GM21367 (cell line): ENCODE measurements around the gene XYLB.

Source experiments
- ATAC-seq: cut with Tn5 transposase; IDR thresholded peaks from one replicate; pipeline ENCODE4 v1.9.1; 2021; ENCODE audit not compliant: unreplicated experiment

The XYLB gene

GRCh38 chr3:38453075-38453912 is 106.7 kb downstream of the XYLB start, which contains the start of gene ACVR2B:
Gene ACVR2B (plus strand): TSS chr3:38453890. CDS start chr3:38454323, 433 bp downstream.
- ATAC-seq = peak; percentile 51

GRCh38 chr3:38453913-38454177 is 107.3 kb downstream of the XYLB start:
- peak; percentile 8 for ATAC-seq

- peak; percentile 33 for ATAC-seq
These were observed 107.7 kb downstream of the XYLB start for GRCh38 chr3:38454178-38454883.

DNA sequence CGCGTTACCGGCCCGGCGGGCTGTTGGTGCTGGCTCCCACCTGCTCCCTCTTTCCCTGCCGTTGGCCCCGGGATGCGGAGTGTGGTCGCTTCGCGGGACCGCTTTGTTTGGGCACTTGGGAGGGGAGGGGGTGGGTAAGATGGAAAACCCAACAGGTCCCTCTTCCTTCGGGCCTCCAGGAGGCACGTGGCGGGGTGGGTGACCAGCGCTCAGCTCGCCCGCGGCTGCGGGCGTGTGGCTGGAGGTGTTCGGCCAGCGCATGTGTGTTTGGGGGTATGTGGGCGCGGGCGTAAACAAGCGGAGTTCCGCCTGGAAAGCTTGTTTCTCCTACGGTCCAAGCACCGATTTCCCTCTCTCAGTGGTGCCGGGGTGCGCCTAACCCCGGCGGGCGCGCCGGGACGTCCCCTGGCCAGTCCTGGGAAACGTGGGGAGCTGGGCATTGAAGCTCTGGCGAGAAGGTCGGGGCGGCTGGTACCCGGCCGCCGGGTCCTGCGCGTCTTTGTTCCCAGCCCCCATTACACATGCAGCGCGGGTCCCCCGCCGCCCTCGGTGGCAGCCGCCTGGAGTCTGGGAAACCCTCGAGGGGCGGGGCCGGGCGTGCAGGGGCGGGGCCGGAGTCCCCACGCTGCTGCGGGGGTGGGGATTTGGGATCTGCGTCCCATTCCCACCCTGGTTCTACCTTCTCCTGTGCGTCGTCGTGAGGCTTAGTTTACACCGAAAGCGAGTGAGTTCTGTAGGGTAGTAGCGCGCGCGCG is 108.5 kb downstream of the XYLB start:
- peak; percentile 5 for ATAC-seq

DNA sequence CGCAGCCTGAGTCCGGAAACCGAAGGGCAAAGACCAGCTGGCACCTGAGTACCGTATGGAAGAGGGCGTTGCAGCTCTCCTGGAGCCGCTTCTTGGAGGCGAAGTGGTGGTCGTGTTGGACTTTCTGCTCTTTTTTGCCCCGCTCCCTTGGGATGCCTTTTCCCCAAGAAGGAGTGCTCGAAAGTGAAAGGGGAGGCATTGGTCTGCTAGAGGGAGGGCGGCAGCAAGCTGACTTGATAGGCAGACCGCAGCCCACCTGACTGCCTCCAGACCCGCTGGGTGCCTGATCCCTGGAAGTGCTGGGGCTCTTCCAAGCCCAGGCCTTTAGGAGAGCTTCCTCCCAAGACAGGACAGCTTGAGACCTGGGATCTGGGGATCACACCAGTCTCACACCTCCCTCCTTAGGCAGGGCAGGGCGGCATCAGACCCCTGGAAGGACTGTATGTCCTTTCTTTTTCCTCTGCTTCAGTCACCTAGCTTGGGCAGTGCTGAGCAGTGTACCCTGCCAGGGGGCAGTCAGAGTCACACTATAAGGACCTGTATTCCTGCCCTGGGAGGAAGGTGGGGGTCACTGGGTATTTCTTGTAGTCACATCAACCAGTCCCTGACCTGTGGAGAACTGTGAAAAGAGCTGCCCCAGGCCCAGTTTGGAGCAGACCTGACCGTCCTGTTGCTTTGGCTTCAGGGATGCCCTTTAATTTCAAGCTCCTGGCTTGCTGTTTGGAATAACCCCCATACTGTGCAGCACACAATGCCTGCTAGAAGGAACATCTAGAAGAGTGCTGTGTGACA is 109.2 kb downstream of the XYLB start:
- no peak for ATAC-seq

GRCh38 chr3:38457111-38458003 is 110.8 kb downstream of the XYLB start:
- no peak for ATAC-seq

DNA sequence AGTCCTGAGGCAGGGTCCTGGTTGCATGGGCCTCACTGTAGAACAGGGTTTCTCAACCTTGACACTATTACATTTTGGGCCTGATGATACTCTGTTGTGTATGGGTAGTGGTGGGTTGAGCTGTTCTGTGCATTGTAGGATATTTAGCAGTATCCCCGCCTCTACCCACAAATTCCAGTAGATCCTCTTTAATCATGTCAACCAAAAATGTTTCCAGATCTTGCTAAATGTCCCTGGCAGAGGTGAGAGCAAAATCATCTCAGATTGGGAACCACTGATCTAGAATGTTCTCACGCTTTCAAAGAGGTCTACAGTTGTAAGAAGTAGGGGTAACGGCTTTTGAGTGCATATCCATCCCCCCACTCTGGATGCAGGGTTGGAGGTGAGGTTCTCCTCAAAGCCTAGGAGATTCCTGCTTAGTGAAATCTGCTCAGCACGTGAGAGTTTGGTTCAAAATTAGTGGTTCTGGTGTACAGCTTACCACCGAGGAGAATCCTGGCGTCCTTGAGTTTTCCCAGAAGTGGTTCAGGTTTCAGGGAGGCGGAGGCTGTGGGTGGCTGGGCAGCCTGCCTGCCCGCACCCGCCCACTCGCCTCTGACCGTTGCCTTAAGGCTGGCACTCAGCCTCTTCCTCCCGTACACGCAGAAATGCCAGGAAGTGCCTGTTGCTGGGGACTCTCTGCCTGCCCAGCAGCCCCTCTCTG is 112.4 kb downstream of the XYLB start:
- ATAC-seq = no peak

- ATAC-seq = no peak
These were observed 113.0 kb downstream of the XYLB start for GRCh38 chr3:38459499-38460048.

DNA sequence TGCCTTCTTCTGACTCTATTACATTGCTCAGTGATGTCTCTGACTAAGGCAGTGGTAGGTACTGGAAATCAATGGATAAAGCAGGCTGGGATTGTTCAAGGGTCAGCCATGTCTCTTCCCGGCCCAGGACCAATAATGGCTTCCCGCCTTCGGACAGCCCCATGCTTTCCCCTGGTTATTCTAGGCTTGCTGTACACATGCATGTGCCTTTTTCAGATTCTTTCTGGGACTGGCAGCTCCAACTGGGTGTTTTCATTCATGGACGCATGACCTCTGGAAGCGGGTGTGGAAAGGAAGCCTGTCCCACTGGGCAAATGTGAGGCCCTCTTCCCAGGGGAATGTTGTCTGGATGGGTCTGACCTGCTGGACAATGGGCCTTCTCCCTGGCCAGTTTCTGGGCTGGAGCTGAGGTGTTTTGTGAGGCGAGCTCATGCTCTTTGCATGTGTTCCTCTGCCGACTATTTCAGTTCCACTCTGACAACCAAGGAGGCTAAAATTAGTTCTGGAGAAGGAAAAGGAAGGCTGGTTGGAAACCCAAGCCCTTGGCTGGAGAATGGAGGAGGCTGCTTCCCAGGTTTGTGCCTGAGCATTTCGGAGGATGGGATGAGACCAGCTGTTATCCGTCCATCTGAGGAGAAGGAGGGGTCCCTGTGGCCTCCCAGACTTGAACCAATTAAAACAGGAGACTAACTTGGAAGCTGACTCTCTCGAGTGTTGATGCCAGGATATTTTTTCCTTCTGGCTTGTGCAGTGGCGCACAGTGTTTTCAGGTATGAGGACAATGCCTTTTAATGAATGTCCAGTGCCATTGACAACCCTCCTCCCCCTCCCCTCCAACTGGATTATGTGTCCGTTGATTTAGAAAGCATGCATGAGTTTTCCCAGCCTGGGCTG is 114.0 kb downstream of the XYLB start:
- no peak for ATAC-seq
